GM19043 (cell line): ENCODE results near the gene ARHGAP22.

Source experiments
- ATAC-seq: cut with Tn5 transposase; IDR thresholded peaks from one replicate; pipeline ENCODE4 v1.9.1; 2021; ENCODE audit warnings: low read depth; ENCODE audit not compliant: unreplicated experiment

The ARHGAP22 gene

DNA sequence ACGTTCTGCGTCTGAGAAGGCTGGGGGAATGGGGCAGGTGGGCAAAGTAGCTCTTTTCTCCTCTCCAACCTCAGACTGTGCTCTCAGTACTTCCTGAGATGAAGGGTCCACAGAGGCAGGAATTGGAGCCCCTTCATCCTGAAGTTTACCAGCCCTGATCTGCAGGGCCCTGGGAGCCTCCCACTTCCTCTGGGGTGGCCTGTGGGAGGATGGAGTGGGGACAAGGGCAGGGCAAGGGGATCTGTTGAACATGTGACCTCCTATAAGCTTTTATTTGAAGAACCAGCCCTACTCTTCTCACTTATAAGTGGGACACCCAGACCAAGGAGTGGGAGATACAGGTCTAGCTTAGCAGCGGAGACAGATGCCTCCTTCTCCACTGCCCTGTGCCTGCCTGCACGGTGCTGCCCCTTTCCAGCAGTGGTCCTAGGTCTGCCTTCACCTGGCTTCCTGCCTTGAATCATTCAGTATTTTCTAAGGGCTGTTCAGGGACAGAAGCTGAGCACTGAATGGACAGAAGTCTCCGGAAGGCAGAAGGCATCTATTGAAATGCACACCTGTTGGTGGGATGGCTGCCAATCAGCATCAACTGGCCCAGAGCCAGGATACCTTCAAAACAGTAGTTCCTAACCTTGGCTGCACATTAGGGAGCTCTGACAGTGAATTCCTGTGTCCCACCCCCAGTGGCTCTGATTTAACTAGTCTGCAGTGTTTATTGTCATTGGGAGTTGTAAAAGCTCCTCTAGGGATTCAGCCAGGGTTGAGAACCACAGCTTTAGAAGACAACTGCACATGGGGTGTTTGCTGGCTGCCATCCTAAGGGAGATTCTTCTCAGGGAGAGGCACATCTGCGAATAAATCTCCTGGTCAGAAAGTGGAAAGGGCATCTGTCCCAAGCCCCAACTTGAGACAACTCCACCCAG lies 2.7 kb upstream of the ARHGAP22 start:
- ATAC-seq, result peak; percentile 15

DNA sequence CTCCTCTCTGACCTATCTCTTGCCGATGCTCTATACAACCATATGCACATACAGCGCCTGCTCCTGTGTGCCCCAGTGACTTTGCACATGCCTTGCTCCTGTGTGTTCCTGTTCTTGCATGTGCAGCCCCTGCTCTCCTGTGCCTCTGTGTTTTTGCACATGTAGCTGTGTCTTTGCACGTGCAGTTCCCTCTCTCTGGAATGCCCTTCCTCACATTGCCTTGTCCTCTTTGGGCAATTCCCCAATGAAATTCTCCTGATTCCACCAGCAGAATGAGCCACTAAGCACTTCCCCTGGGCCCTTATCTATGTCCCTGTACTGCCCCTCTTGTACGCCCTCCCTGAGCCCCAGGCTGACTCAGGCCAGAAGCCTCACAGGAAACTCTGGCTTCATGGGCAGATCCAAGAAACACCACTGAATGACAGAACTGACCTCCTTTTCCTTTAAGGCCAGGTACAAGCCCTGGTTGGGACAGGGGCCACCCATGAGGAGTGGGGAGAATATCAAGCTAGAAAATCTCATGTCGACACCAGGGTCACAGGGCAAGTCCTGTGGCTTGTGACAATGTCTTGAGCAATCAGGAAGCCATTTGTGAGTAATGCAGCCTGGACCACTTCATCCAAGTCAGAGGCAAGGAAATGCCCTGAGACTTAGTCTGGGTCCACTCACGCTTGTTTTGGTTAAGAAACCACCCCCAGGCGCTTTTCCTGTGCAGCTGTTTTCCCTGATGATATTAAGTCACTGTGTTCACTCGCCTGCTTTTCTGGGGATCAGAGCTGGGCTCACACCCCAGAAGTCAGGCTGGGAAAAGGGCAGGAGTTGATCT lies 1.9 kb upstream of the ARHGAP22 start:
- no peak for ATAC-seq

DNA sequence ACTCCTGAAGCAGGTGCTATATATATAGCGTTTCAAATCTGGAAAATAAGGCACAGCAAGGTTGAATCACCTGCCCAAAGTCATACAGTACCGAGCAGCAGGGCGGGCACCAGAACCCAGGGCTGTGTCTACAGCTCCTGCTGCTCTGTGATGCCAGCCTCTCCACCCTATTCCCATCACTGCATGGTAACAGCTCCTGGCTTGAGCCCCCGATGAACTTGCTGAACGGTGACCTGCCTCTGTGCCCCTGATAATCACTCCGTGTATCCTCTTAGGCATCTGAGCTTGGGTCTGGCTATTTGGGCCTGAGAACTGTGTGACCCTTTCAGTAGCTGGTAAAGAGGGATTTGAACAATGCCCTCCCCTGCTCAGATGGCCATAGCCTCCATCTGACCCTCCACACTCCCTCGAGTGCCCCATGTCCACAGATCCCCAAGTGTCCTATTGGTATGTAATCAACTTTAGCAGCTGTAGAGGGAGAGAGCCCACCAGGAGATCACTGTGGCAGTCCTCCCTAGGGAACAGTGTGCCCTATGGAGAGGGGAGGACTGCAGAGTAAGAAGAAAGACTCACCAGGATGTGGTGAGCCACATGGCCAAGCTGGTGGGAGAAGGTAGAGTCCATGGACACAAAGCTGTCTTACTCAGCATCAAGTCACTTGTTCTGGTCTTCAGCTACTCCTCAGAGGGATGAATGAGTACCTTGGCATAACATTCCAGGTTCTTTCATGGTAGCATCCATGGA lies 1.1 kb upstream of the ARHGAP22 start:
- no peak for ATAC-seq

DNA sequence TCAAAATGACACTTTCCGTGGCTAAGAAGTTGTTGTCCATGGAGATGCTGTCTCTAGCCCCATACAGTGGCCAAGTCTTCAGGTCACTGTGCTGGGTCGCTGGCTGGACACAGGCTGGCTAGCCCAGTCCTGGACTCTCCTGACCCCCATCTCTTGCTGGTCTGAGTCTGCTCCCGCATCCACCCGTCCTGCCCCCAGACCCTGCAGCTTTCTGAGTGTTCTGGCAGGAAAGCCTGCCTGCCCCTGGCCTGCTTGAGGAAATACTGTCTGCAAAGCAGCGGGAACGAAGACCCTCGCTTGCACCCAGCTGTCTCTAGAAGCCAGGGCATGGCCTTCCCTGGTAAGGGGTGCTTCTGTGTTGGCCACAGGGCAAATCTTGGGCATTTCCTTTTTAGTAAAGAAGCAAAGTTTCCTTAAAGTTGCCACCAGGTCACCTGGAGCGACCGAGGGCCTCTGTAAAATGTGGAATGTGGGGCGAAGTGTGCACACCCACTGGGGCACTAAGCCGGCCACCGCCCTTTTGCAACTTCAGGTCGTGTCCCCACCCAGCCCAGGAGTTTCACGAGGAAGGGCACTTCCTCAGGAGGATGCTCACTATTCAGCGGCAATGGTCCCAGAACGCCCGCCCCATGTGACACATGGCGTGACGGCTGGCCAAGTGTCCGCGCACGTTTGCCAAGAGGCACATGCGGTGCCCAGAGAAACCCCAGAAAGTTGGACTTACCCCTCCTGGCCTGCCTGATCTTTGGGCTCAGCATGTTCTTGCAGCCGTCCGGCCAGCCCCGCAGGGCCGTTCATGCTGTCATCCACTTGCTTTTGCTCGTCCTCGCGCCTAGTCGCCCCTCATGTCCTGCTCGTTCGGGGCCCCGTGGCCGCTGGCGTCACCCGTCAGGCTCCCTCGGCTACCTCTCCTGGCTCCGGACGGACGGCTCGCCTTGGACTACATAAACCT lies 558 bp downstream of the ARHGAP22 start:
- ATAC-seq, result no peak

DNA sequence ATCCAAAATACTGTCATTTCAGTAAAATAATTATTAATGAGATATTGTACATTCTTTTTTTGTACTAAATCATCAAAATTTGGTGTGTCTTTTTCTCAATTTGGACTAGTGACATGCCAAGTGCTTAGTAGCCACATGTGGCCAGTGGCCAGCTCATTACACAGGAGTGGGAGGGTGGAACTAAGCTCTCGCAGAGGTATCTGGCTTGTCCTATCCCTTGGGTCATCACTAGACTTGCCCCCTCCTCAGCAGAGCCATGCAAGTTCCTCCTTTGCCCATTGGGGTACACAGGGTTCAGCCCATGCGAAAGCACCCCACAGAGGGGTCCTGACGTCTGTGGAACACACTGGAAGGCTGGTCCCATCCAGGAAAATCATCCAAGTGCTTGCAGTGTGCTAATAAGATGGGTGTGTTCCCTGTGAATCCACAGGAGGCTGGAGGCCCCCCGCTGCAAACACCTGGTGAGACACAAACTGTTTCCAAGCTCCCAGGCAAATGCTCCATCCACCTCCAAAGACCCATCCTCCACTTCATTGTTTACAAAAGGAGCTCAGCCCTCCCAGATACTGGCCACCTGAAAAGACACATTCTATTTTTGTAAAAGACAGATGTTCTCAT lies 1.3 kb downstream of the ARHGAP22 start:
- no peak for ATAC-seq

DNA sequence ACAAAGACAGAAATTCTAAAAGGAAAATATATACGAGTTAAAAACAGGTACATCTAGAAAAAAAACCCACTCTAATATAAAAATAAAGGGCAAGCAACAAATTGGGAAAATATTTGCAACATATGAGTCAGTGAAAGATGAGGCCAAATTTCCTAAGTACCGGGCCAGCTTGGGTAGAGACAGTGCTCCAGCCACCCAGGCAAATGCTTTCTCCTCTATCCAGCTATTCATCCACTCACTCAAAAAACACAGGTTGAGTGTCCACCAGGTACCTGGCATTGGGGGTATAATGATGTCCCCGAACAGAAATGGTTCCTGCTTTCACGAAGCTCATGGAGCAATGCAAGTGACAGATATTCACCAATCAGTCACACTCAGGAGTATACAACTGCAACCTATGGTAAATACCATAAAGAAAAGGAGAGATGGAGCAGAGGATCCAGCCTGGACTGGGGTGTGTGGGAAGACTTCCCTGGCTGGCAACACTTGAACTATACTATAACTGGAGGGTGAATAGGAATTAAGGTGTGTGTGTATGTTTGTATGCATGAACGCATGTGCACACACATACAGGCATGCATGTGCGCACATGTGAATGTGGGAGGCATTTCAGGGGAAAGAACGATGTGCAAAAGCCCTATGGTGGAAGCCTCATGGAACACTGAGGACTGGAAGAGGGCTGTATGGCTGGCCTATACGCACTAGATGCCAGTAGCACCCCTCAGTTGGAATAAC lies 2.3 kb downstream of the ARHGAP22 start:
- no peak for ATAC-seq

DNA sequence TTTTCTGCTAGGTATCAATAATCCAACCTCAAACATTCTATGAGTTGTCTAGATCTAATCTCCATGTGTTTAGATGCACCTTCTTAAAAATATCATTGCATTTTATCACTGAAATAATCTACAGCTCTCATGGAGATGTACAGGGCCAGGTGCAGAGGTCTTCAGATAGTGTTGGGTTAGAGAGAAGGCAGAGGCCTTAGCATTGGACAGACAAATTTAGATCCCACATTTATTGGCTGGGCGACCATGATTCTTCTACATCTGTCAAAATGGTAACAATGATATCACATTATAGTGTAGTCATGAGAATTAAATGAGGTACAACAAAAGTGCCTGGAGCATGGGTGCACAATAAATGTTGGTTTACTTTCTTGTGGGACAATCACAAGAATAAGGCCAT lies 3.1 kb downstream of the ARHGAP22 start:
- ATAC-seq, result no peak

DNA sequence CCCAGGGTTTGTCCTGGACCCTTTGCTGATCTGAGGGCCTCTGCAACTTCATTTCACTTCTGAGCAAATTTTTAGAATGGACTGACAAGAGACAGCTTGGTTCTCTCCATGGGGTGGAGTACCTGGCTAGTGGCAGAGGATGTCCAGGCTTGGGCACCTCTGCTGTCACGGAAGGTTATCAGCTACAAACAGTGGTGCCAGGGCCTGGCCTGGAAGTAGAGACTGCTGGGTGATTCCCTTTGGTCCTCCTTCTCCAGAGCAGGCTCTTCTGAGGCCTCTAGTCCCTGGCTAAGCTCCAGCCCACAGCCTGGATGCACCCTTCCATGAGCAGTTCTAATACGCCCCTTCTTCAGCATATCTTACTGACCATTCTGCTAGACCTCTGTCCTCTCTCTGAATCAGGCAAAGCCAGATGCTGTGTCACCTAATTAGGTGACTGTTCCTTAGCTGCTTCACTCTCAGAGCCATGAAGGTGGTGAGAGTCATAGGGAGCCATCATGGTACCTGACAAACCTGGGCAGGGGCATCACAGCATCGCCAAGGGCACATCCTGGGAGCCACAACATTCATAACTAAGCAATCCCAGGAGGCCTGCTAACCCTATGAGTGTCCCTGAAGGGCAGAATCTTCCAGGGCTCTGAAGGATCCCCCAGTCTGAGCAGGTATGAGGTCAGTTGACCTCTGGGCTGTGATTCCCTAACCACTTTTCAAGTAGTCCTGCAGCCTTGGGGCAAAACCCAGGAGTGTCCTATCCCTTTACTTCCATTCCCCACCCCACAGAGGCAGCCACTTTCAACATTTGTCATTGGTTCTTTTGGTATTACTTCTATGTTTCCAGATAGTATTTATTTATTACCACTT lies 4.0 kb downstream of the ARHGAP22 start:
- ATAC-seq, result no peak

DNA sequence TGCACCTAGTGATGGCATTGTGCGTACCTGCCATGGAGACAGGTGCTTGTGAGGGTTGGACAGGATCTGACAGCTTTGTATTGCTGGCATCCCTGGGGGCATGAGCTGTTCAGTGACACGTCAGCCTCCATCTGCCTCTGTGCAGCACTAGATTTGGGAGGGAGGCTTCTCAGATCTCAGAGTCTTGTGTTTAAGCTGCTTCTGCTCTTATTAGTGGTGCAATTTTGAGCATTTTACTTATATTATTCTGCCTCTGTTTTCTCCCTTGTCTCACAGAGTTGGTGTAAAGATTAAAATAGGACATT lies 5.1 kb downstream of the ARHGAP22 start:
- ATAC-seq, result no peak

DNA sequence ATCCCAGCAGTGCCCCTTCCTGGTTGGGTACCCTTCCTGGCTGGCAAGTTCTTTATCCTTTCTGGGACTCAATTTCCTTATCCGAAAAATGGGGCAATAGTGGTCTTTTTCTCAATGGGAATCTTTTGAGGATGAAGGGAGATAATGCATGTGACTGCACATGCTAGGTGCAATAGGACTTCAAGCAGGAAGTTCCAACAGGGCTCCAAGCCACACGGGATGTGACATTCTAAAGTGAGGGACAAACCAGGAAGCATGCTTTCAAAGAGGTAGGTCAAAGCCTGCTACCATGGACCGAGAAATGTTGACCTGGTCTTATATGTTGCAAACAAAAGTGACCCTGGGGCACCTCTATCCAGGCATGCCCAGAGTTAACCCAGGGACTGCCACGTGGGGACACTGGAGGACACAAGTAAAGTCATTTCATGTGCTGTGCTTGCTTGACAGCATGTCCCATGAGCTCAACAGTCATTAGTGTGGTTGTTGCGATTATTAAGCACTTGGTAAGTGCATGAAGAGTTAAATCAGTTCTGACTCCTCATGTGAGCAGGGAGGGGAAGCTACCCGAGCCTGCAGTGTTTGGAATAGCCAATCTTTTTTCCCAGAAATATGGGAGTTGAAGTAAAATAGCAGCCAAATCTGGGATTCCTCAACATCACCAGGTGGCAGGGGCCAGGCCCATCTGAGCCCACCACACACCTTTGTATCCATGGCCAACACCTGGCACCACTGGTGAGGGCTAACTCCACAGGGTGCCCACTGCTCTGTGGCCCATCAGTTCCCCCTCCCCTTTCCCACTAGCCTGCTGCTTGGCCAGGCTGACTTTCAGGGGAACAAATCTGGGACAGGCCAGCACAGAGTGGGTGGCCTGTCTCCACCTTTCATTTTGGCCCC lies 5.7 kb downstream of the ARHGAP22 start:
- no peak for ATAC-seq

DNA sequence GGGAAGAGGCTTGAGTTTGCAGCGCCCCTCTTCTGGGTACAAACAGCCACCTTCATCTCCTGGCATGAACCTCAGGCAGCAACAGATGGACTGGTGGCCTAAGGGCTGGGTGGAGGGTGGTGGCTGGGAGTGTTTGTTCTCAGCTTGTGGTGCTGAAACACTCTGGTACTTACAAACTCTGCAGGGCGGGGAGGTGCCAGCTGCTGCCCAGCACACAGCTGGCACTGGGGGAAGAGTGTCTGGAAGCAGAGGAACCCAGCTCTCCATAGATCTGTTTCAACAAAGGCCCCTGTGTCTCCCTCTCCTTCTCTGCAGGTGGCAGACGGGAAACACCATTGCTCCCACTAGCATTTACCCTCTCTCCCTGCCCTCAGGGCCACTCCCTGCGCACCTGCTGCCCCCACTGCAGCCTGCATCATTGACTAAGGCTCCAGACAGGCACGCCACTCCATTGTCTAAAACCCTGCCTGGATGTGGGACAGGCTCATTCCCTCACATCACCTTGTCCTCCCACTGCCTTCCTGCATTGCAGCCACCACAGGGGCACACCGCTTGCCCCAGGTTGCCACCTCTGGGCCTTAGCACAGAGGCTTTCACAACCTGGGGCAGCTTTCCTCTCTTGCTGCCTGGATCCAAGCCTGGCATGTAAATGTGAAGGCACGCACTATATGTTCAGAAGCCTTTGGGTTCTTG lies 6.5 kb downstream of the ARHGAP22 start:
- no peak for ATAC-seq

DNA sequence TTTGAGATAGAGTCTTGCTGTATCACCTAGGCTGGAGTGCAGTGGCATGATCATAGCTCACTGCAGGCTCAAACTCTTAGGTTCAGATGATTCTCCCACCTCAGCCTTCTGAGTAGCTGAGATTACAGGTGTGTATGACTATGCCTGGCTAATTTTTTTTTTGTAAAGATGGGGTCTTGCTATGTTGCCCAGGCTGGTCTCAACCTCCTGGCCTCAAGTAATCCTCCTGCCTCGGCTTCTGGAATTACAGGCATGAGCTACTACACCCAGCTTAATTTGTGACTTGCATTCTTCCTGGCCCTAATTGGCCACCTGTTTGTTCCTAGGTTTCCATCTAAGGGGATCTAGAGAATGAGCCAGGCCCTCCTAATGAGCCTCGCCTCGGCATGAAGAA lies 9.3 kb downstream of the ARHGAP22 start:
- no peak for ATAC-seq

DNA sequence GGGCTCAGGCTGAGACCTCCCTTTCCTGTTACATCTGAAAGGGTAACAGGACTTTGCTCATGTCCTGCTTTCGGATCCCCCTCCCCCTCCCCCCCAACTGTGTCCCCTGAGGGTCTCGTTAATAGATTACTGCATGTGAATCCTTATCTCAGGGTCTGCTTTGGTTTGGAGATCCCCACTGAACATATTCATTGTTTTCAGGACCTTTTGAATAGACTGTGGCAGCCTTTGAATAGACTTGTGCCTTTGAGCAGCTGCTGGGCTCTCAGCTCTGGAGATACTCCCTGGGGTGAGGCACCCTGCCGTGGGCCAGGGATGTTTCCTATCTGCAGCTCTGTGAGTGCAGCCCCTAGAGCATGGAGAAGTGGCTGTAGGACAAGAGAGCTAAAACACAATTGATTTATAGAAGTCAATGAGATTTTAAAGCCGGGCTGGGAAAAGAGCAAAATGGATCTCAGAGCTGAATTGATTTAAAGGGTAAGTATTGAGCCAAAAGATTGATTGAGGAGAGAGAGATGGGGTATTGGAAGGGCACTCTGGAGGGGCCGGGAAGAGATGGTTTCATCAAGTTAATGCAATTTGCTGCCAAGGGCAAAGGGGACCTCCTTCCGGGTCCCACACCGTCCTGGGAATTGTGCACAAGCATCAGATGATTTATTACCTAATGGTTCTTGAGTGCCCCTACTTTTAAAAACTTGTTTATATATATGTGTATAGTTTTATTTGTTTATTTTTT lies 9.9 kb downstream of the ARHGAP22 start:
- no peak for ATAC-seq

DNA sequence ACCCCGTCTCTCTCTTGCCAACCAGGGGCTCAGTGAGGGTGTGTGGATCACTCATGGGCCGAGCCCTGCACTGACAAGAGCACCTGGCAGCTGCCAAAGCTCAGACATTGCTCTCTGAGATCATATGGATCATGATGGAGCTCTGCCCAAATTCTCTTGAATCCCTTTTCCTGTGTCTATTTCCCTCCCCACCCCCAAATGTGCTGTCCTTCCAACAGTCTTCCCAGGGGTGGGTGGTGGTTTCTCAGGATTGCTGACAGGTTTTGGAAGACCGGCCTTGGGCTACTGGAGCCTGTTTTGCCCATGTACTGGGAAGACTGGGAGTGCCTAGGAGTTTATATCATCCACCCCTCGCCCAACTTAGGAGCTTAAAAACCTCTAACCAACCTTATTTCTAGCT lies 10.5 kb downstream of the ARHGAP22 start:
- no peak for ATAC-seq

DNA sequence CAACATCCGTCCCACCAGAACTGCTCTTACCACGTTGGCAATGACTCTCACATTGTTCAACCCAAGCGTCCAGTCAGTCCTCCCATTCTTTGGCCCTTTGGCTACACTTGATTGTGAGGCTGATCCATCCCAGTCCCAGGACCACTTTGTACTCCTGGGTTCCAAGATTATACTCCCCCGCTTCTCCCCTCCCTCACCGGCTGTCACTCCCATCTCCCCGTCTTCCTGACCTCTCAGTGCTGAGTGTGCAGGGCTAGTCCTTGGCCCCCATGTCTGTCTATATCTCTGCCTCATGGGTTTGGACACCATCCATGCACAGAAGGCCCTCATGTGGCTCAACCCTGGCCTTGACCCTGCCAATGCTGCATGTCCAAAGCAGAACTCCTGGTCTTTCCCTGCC lies 12.5 kb downstream of the ARHGAP22 start:
- ATAC-seq, result no peak

DNA sequence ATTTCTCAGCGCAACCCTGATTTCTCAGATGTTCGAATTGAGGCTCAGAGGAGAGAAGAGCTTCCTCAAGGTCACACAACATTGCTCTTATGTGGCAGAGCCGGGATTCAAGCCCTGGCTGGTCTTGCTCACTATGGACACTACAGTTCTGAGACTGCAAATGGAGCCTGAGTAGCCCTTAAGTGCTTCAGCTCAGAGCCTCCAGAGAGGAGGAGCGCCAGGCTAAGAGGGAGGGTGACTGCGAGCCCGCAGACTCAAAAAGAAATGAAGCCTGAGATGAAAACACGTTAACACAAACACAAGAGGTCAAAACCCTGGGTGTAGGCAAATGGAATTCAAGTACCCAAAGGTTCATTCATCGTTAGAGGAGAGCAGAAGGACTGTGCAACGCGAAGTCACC lies 13.9 kb downstream of the ARHGAP22 start:
- no peak for ATAC-seq
